K562 (cell line): Measurements from ENCODE around the gene KIF15. TPM values are rescaled to one million over a fixed set of nuclear protein-coding genes. Genes with fewer than 3 reads are reported as not detected.

Experiments
- AFF4 ChIP-seq: sonication (generic); formaldehyde crosslinking; IDR thresholded peaks from 2 replicates; pipeline ENCODE4 v1.8.0; 2023; ENCODE audit warnings: mild to moderate bottlenecking, missing genetic modification reagents
- CEBPZ ChIP-seq: fragments of 150-350 bp; IDR thresholded peaks from 2 replicates; pipeline ENCODE4 v1.6.1; 2014; ENCODE audit warnings: low read depth, mild to moderate bottlenecking, low read length, borderline replicate concordance
- MAFG ChIP-seq: fragments of 450-650 bp; conservative IDR thresholded peaks from 2 replicates; pipeline ENCODE4 v1.6.1; 2016; ENCODE audit warnings: missing genetic modification characterization, missing compliant biosample characterization
- MAZ ChIP-seq, 2 experiments: fragments of 450-650 bp in 1 of 2; sonication (generic) in 1 of 2; formaldehyde crosslinking; IDR thresholded peaks in 1 of 2; conservative IDR thresholded peaks in 1 of 2; 2 replicates each; pipeline versions ENCODE4 v1.4.0 to v1.5.0; 2020; ENCODE audit warnings: mild to moderate bottlenecking in 1 of 2, missing genetic modification reagents in 1 of 2
- RBM17 ChIP-seq: fragments of 200-400 bp; formaldehyde crosslinking; IDR thresholded peaks from 2 replicates; pipeline ENCODE4 v1.6.1; 2017; ENCODE audit warnings: low read depth, mild to moderate bottlenecking, low read length, borderline replicate concordance
- USF1 ChIP-seq: sonication (generic); formaldehyde crosslinking; IDR thresholded peaks from 2 replicates; pipeline ENCODE4 v1.9.0; 2022; ENCODE audit warnings: mild to moderate bottlenecking, missing genetic modification reagents
- polyA plus RNA-seq, 8 experiments: library from polyadenylated mRNA; depleted of rRNA in 4 of 8; stranded (reverse) in 5 of 8; unstranded in 3 of 8; fragments of >200 nt; fragmentation: Nextera tagmentation in 2 of 8; fragmentation: Illumina TruSeq in 1 of 8; extraction: Ambion mirVana in 2 of 8; extraction: Trizol in 1 of 8; gene quantifications; 2 replicates each; pipeline versions ENCODE4 v1.2.1 to v1.2.3, GENCODE V29; 2011 to 2014; ENCODE audit warnings: inconsistent platforms in 1 of 8, missing spikeins in 1 of 8
- total RNA-seq, 7 experiments: library from RNA; depleted of rRNA in 6 of 7; stranded (reverse); fragments of >200 nt in 6 of 7; fragmentation: Illumina TruSeq in 2 of 7; extraction: Trizol in 2 of 7; gene quantifications; 2 replicates each; pipeline versions ENCODE4 v1.2.1 to v1.2.3, GENCODE V29; 2011 to 2021; ENCODE audit warnings: low replicate concordance in 1 of 7
- TF ChIP-seq, protein P1 (sequence below): fragments of 200-800 bp; sonication (Bioruptor generic); IDR thresholded peaks from 2 replicates; pipeline ENCODE4 v1.6.1; 2016; ENCODE audit warnings: missing genetic modification characterization, missing compliant biosample characterization
- TF ChIP-seq, protein P2 (sequence below): fragments of 450-650 bp; IDR thresholded peaks from 2 replicates; pipeline ENCODE4 v1.6.1; 2016; ENCODE audit warnings: low read depth, mild to moderate bottlenecking, moderate library complexity
- TF ChIP-seq, protein P3 (sequence below): sonication (generic); formaldehyde crosslinking; IDR thresholded peaks from 2 replicates; pipeline ENCODE4 v1.8.0; 2023; ENCODE audit warnings: mild to moderate bottlenecking, missing genetic modification reagents

KIF15 gene
- total and polyA plus RNA-seq, 9 of the 15 experiments (the other 6 are each of a cell fraction or from before 2014, with no cell fraction given): 9.0 to 45.9 (median 26.0) TPM

- TF ChIP-seq, protein P1, sequence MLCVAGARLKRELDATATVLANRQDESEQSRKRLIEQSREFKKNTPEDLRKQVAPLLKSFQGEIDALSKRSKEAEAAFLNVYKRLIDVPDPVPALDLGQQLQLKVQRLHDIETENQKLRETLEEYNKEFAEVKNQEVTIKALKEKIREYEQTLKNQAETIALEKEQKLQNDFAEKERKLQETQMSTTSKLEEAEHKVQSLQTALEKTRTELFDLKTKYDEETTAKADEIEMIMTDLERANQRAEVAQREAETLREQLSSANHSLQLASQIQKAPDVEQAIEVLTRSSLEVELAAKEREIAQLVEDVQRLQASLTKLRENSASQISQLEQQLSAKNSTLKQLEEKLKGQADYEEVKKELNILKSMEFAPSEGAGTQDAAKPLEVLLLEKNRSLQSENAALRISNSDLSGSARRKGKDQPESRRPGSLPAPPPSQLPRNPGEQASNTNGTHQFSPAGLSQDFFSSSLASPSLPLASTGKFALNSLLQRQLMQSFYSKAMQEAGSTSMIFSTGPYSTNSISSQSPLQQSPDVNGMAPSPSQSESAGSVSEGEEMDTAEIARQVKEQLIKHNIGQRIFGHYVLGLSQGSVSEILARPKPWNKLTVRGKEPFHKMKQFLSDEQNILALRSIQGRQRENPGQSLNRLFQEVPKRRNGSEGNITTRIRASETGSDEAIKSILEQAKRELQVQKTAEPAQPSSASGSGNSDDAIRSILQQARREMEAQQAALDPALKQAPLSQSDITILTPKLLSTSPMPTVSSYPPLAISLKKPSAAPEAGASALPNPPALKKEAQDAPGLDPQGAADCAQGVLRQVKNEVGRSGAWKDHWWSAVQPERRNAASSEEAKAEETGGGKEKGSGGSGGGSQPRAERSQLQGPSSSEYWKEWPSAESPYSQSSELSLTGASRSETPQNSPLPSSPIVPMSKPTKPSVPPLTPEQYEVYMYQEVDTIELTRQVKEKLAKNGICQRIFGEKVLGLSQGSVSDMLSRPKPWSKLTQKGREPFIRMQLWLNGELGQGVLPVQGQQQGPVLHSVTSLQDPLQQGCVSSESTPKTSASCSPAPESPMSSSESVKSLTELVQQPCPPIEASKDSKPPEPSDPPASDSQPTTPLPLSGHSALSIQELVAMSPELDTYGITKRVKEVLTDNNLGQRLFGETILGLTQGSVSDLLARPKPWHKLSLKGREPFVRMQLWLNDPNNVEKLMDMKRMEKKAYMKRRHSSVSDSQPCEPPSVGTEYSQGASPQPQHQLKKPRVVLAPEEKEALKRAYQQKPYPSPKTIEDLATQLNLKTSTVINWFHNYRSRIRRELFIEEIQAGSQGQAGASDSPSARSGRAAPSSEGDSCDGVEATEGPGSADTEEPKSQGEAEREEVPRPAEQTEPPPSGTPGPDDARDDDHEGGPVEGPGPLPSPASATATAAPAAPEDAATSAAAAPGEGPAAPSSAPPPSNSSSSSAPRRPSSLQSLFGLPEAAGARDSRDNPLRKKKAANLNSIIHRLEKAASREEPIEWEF (CRISPR knock-in tag): no peak
- TF ChIP-seq, protein P2, sequence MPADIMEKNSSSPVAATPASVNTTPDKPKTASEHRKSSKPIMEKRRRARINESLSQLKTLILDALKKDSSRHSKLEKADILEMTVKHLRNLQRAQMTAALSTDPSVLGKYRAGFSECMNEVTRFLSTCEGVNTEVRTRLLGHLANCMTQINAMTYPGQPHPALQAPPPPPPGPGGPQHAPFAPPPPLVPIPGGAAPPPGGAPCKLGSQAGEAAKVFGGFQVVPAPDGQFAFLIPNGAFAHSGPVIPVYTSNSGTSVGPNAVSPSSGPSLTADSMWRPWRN: no peak
- TF ChIP-seq MAZ (CRISPR knock-in tag; conservative IDR thresholded peaks at IDR 0.05 in 1 of 2, IDR thresholded peaks at IDR 0.05 in 1 of 2) (no peak), RBM17 (no peak), CEBPZ (no peak), USF1 (CRISPR knock-in tag) (no peak), AFF4 (CRISPR knock-in tag) (no peak), MAFG (tag) (peak; percentile 31; the same call in 1 of the 2 replicates)
- TF ChIP-seq, protein P3, sequence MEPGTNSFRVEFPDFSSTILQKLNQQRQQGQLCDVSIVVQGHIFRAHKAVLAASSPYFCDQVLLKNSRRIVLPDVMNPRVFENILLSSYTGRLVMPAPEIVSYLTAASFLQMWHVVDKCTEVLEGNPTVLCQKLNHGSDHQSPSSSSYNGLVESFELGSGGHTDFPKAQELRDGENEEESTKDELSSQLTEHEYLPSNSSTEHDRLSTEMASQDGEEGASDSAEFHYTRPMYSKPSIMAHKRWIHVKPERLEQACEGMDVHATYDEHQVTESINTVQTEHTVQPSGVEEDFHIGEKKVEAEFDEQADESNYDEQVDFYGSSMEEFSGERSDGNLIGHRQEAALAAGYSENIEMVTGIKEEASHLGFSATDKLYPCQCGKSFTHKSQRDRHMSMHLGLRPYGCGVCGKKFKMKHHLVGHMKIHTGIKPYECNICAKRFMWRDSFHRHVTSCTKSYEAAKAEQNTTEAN (CRISPR knock-in tag): no peak
These were observed 10.0 kb downstream of the KIF15 start (continued) for GRCh38 chr3:44771424-44772098.
